Limb (tissue), 2 donors: ENCODE measurements around the gene TRNT1.

ENCODE experiments used
- DNase-seq, 2 donors: peaks; one replicate each; pipeline ENCODE4 v3.0.0-alpha.2; 2016; ENCODE audit errors: extremely low spot score in 2 of 2

The TRNT1 gene

GRCh38 chr3:3177861-3178497 is 51.2 kb downstream of the TRNT1 start:
- no peak for DNase-seq

GRCh38 chr3:3178498-3179328 is 52.0 kb downstream of the TRNT1 start:
- DNase-seq = no peak

GRCh38 chr3:3179407-3180094 is 52.8 kb downstream of the TRNT1 start, which contains the start of gene CRBN:
CRBN (minus strand) TSS chr3:3179691; CDS start chr3:3179687, 4 bp downstream.
- peak; percentile 89 to 91 for DNase-seq

- no peak for DNase-seq
Observed at GRCh38 chr3:3180456-3180855, 53.7 kb downstream of the TRNT1 start.

- DNase-seq = no peak
Observed at GRCh38 chr3:3184876-3185275, 58.1 kb downstream of the TRNT1 start.

- DNase-seq = no peak
Observed at GRCh38 chr3:3189102-3189727, 62.5 kb downstream of the TRNT1 start.

GRCh38 chr3:3189961-3190360 is 63.2 kb downstream of the TRNT1 start:
- no peak for DNase-seq

GRCh38 chr3:3191675-3192285 is 65.0 kb downstream of the TRNT1 start:
- no peak for DNase-seq

- DNase-seq = no peak
Observed at GRCh38 chr3:3192286-3192675, 65.5 kb downstream of the TRNT1 start.

- DNase-seq = no peak
Observed at GRCh38 chr3:3194861-3195260, 68.1 kb downstream of the TRNT1 start.

GRCh38 chr3:3196148-3196861 is 69.6 kb downstream of the TRNT1 start:
- DNase-seq = peak; percentile 19 to 43
